Measurements from ENCODE around the gene DGKQ. TPM values are rescaled to one million over a fixed set of nuclear protein-coding genes. Genes with fewer than 3 reads are reported as not detected.
"Not testable (repeated sequence)": the region's sequence is repeated elsewhere in the genome, so short reads cannot be mapped to it uniquely, and the experiment has no call there.

Gene DGKQ
- total RNA-seq, 1 donor from 2014 or later: 18.8 TPM

- no peak for ATAC-seq
- Histone ChIP-seq H3K27ac (no peak overlapping the region), H3K9me3 (no peaks in the 10 kb centered on the region), H3K4me1 (no peaks in the 10 kb centered on the region), H3K4me3 (no peak overlapping the region), H3K27me3 (ENCODE audit: low read depth) (no peaks in the 10 kb centered on the region), H3K36me3 (peaks cover 8% of the 10 kb centered on the region)
- TF ChIP-seq, protein P1, sequence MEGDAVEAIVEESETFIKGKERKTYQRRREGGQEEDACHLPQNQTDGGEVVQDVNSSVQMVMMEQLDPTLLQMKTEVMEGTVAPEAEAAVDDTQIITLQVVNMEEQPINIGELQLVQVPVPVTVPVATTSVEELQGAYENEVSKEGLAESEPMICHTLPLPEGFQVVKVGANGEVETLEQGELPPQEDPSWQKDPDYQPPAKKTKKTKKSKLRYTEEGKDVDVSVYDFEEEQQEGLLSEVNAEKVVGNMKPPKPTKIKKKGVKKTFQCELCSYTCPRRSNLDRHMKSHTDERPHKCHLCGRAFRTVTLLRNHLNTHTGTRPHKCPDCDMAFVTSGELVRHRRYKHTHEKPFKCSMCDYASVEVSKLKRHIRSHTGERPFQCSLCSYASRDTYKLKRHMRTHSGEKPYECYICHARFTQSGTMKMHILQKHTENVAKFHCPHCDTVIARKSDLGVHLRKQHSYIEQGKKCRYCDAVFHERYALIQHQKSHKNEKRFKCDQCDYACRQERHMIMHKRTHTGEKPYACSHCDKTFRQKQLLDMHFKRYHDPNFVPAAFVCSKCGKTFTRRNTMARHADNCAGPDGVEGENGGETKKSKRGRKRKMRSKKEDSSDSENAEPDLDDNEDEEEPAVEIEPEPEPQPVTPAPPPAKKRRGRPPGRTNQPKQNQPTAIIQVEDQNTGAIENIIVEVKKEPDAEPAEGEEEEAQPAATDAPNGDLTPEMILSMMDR (IDR thresholded peaks at IDR 0.05): no peak
- no peak for DNase-seq
- intact Hi-C loops (cut with DNase I): no loop called here
Measured at GRCh38 chr4:946103-946450, 27.3 kb downstream of the DGKQ start.

DNA sequence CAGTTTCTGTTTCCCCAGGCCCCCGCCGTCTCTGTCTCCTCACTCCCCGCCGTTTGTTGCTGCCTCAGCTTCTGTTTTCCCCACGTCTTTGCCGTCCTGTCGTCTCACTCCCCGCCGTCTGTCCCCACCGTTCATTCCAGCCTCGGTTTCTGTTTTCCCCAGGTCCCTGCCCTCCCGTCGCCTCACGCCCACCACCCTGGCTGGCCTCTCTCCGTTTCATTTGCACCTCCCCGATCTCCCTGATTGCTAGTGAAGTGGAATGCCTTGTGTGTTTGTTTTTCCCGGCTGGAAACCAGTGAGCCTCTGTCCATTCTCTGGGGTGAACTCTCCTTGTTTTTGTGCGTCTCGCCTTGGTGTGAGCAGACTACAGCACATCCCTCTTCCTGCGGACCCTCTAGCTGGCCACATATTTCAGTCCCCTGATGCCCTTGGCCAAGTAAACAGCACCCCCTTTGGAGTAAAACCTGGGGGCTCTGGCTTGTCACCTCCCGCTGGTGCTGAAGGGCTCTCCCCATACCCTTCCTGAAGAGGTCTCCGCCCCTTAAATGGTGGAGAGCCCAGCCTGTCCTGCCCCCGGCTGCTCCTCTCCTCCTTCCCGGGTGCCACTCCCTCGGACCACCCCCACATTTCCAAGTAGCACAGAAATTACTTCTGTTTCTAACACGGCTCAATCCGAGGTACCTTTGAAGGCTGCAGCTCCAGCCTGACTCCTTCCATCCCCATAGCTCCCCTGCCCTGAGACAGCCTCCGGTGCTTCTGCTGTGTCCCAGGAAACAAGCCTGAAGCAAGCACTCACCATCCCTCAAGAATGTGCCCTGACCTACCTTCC, 27.9 kb downstream of the DGKQ start:
- H3K4me3 ChIP-seq: no peak overlapping the region
- no peaks in the 10 kb centered on the region for H3K9me3 ChIP-seq
- ATAC-seq (peak in 1 of 2 donors; percentile 39), DNase-seq (no peak)
- no peak overlapping the region for H3K27ac ChIP-seq
- intact Hi-C loops (cut with DNase I): no loop called here
- peaks cover 8% of the 10 kb centered on the region for H3K36me3 ChIP-seq
- TF ChIP-seq, protein P1 (IDR thresholded peaks at IDR 0.05): no peak
- no peaks in the 10 kb centered on the region for H3K27me3 ChIP-seq (ENCODE audit: low read depth)
- H3K4me1 ChIP-seq: no peaks in the 10 kb centered on the region

DNA sequence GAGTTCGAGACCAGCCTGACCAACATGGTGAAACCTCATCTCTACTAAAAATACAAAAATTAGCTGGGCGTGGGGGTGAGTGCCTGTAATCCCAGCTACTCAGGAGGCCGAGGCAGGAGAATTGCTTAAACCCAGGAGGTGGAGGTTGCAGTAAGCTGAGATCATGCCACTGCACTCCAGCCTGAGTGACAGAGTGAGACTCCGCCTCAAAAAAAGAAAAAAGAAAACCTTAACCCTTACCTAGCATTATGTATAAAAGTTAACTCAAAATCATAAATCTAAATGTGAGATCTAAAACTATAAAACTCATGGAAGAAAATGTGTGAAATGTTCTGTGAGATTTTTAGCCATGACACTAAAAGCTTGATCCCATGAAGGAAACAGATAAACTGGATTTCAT, 33.9 kb downstream of the DGKQ start:
- H3K9me3 ChIP-seq: not testable (repeated sequence)

GRCh38 chr4:932713-933070, 40.7 kb downstream of the DGKQ start:
- peak overlapping the region; percentile 97 for H3K4me3 ChIP-seq
- no peaks in the 10 kb centered on the region for H3K27me3 ChIP-seq (ENCODE audit: low read depth)
- intact Hi-C loops (cut with DNase I): no loop called here
- H3K9me3 ChIP-seq: no peaks in the 10 kb centered on the region
- H3K36me3 ChIP-seq: no peaks in the 10 kb centered on the region
- peak overlapping the region; percentile 96 for H3K27ac ChIP-seq
- H3K4me1 ChIP-seq: peaks cover 32% of the 10 kb centered on the region
- ATAC-seq (peak in 1 of 2 donors; percentile 17), DNase-seq (no peak)
- TF ChIP-seq, protein P1 (IDR thresholded peaks at IDR 0.05): no peak

More for the DNA sequence above, 33.9 kb downstream of the DGKQ start:
- ATAC-seq; H3K27me3 ChIP-seq (ENCODE audit: low read depth); intact Hi-C loops (cut with DNase I); H3K4me3 ChIP-seq; H3K27ac ChIP-seq; DNase-seq; H3K36me3 ChIP-seq; H3K4me1 ChIP-seq: not testable (repeated sequence)

- peaks cover 32% of the 10 kb centered on the region for H3K4me1 ChIP-seq
- no peaks in the 10 kb centered on the region for H3K27me3 ChIP-seq (ENCODE audit: low read depth)
- H3K4me3 ChIP-seq: peak within 1 kb of the TSS; percentile 97
- ATAC-seq: peak; percentile 98 to 99
- TF ChIP-seq, protein P1 (IDR thresholded peaks at IDR 0.05): no peak
- H3K36me3 ChIP-seq: no peaks in the 10 kb centered on the region
- peak; percentile 97 for DNase-seq
- peak within 1 kb of the TSS; percentile 96 for H3K27ac ChIP-seq
- no peaks in the 10 kb centered on the region for H3K9me3 ChIP-seq
- intact Hi-C loops (cut with DNase I): no loop called here
Measured at GRCh38 chr4:931960-932712, 41.2 kb downstream of the DGKQ start, which contains the start of the genes GAK and TMEM175. TSS of gene GAK (minus strand) at chr4:932316. CDS start at chr4:932187, 129 bp downstream. TSS of gene TMEM175 (plus strand) at chr4:932460. CDS start at chr4:947740, 15,280 bp downstream.
